ENCODE data around the gene ZBTB16. TPM values are rescaled to one million over a fixed set of nuclear protein-coding genes. Genes with fewer than 3 reads are reported as not detected.

ZBTB16 gene
- total RNA-seq, 1 donor = 23.3 TPM

DNA sequence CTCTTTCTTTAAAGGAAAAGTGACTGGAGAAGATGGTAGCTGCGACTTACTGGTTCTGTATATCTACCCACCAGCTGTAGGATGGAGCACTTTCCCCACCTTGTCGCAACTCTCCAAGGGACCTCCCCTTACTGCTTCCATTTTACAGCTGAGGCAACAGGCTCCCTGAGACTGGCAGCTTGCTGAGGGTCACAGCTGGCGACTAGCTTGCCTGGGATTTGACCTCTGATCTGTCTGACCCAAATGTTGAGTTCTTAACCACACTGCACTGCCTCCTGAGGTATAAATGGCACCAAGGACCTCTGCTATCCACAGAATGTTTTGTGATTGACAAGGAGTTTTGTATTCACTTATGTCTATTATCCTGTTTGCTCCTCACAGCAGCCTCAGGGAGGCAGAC, 121.7 kb downstream of the ZBTB16 start:
- Histone ChIP-seq H3K4me3 (ENCODE audit: low read length) (no peak overlapping the region), H3K9me3 (ENCODE audit: low read depth, low read length) (no peaks in the 10 kb centered on the region), H3K4me1 (ENCODE audit: insufficient read depth, low read length) (peaks cover 74% of the 10 kb centered on the region), H3K27me3 (ENCODE audit: insufficient read depth, low read length) (no peaks in the 10 kb centered on the region)

- H3K9me3 ChIP-seq (ENCODE audit: low read depth, low read length) = no peaks in the 10 kb centered on the region
- H3K4me3 ChIP-seq (ENCODE audit: low read length) = no peak overlapping the region
- H3K27me3 ChIP-seq (ENCODE audit: insufficient read depth, low read length) = no peaks in the 10 kb centered on the region
- H3K4me1 ChIP-seq (ENCODE audit: insufficient read depth, low read length) = peaks cover 79% of the 10 kb centered on the region
These were observed 122.2 kb downstream of the ZBTB16 start for GRCh38 chr11:114181752-114182151.

DNA sequence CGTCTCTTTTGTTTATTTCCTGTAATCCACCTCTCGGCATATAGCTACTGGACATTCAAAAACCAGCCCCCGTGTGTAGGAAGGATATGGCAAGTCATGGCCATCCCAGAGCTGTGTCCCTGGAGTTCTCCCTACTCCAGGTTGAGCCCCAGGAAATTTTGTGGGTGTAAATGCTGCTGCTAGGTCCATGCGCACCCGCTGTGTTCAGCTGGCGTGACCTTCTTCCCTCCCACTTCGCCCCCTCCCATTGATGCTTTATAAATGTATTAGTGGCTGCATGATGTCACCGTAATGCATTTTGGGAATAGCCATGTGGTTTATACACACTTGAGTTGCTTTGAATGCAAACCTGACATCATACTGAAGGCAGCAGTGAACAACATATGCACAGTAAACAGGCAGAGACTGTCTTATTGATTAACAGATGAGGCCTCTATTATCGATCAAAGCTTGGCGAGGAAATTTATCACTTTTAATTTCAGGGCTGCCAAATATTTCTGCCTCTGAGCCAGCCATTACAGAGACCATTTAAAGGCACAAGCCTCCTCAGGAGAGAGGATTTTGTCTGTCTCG, 123.0 kb downstream of the ZBTB16 start:
- no peak overlapping the region for H3K4me3 ChIP-seq (ENCODE audit: low read length)
- H3K9me3 ChIP-seq (ENCODE audit: low read depth, low read length) = no peaks in the 10 kb centered on the region
- H3K4me1 ChIP-seq (ENCODE audit: insufficient read depth, low read length) = peaks cover 87% of the 10 kb centered on the region
- no peaks in the 10 kb centered on the region for H3K27me3 ChIP-seq (ENCODE audit: insufficient read depth, low read length)

DNA sequence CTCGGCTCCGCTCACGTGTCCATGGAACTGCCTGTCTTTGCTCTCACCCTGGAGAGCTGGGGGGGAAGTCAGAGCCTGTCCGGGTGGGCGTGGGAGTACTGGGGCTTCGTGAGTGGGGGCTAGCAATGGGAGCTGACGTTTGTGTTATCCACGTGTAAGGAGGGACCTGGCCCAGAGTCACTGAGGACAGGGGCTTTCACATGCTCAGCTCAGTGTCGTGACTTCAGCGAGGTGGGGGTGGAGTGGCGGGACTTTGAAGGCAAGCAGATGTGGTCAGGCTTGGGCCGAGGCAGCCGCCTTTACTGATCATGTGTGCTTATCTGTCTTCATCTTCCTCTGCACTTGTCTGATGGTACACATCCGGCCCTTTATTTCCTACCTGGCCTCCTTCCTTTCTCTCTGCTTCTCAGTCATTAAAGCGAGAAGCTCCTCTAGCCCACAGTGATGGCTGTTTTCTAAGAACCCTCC, 123.6 kb downstream of the ZBTB16 start:
- Histone ChIP-seq H3K9me3 (ENCODE audit: low read depth, low read length) (no peaks in the 10 kb centered on the region), H3K27me3 (ENCODE audit: insufficient read depth, low read length) (no peaks in the 10 kb centered on the region), H3K4me1 (ENCODE audit: insufficient read depth, low read length) (peaks cover 93% of the 10 kb centered on the region), H3K4me3 (ENCODE audit: low read length) (no peak overlapping the region)

GRCh38 chr11:114185436-114185835, 125.9 kb downstream of the ZBTB16 start:
- H3K27me3 ChIP-seq (ENCODE audit: insufficient read depth, low read length) = no peaks in the 10 kb centered on the region
- H3K4me3 ChIP-seq (ENCODE audit: low read length) = no peak overlapping the region
- no peaks in the 10 kb centered on the region for H3K9me3 ChIP-seq (ENCODE audit: low read depth, low read length)
- peaks cover 75% of the 10 kb centered on the region for H3K4me1 ChIP-seq (ENCODE audit: insufficient read depth, low read length)

GRCh38 chr11:114187173-114187572, 127.7 kb downstream of the ZBTB16 start:
- H3K4me1 ChIP-seq (ENCODE audit: insufficient read depth, low read length) = peaks cover 62% of the 10 kb centered on the region
- H3K4me3 ChIP-seq (ENCODE audit: low read length) = no peak overlapping the region
- H3K9me3 ChIP-seq (ENCODE audit: low read depth, low read length) = no peaks in the 10 kb centered on the region
- H3K27me3 ChIP-seq (ENCODE audit: insufficient read depth, low read length) = no peaks in the 10 kb centered on the region

DNA sequence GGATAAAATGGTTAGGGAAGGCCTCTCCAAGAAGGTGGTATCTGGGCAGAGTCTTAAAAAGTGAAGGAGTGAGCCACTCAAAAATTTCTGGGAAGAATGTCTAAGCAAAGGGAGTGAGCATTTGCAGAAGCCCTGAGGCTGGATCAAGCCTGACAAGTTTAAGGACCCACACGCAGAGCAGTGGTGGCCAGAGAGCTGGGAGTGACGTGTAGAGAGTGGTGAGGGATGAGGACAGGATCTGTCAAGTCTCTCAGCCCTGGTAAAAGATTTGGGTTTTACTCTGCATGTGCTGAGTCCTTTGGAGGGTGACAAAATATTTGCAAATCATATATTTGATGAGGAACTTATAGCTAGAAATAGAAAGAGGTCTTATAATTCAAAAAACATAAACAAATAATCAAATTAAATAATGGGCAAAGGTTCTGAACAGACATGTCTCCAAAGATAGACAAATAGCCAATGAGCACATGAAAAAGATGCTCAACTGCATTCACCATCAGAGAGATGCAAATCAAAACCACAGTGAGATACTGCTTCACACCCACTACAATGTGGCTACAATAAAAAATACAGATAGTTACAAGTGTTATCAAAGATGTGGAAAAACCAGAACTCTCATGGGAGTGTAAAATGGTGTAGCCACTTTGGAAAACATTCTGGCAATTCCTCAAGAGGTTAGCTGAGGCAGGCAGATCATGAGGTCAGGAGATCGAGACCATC, 129.5 kb downstream of the ZBTB16 start:
- no peak overlapping the region for H3K4me3 ChIP-seq (ENCODE audit: low read length)
- H3K9me3 ChIP-seq (ENCODE audit: low read depth, low read length) = no peaks in the 10 kb centered on the region
- H3K4me1 ChIP-seq (ENCODE audit: insufficient read depth, low read length) = peaks cover 46% of the 10 kb centered on the region
- no peaks in the 10 kb centered on the region for H3K27me3 ChIP-seq (ENCODE audit: insufficient read depth, low read length)

DNA sequence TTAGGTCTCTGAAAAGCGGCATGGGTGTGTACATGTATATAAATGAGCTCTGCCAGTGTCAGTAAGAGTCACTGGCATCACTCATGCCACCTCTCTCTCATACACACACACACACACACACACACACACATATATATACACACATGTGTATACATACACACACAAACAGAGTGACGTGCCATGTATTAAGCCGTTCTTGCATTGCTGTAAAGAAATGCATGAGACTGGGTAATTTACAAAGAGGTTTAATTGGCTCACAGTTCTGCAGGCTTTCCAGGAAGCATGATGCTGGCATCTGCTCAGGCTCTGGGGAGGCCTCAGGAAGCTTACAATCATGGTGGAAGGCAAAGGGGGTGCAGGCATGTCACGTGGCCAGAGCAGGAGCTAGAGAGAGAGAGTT, 131.1 kb downstream of the ZBTB16 start:
- H3K9me3 ChIP-seq (ENCODE audit: low read depth, low read length) = no peaks in the 10 kb centered on the region
- no peaks in the 10 kb centered on the region for H3K27me3 ChIP-seq (ENCODE audit: insufficient read depth, low read length)
- H3K4me3 ChIP-seq (ENCODE audit: low read length) = no peak overlapping the region
- H3K4me1 ChIP-seq (ENCODE audit: insufficient read depth, low read length) = peaks cover 32% of the 10 kb centered on the region

DNA sequence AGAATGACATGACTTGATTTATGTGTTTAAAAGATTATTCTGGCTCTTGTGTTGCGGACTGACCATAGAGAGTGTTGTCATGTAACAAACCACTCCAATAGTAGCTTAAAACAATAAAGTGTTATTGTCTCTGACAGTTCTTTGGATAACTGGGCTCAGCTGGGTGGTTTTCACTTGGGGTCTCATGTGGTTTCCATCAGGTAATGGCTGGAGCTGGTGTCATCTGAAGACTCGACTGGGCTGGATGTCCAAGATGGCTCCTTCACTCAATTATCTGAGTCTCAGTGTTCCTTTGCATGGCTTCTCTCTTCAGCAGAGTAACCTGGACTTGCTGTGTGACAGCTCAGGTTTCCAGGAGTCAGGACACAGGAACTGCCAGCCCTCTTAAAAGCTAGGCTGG, 132.4 kb downstream of the ZBTB16 start:
- no peaks in the 10 kb centered on the region for H3K27me3 ChIP-seq (ENCODE audit: insufficient read depth, low read length)
- H3K9me3 ChIP-seq (ENCODE audit: low read depth, low read length) = no peaks in the 10 kb centered on the region
- H3K4me1 ChIP-seq (ENCODE audit: insufficient read depth, low read length) = peaks cover 19% of the 10 kb centered on the region
- H3K4me3 ChIP-seq (ENCODE audit: low read length) = no peak overlapping the region

- Histone ChIP-seq H3K27me3 (ENCODE audit: insufficient read depth, low read length) (no peaks in the 10 kb centered on the region), H3K4me3 (ENCODE audit: low read length) (no peak overlapping the region), H3K9me3 (ENCODE audit: low read depth, low read length) (no peaks in the 10 kb centered on the region), H3K4me1 (ENCODE audit: insufficient read depth, low read length) (peaks cover 9% of the 10 kb centered on the region)
These were observed 133.4 kb downstream of the ZBTB16 start for GRCh38 chr11:114192841-114193389.

DNA sequence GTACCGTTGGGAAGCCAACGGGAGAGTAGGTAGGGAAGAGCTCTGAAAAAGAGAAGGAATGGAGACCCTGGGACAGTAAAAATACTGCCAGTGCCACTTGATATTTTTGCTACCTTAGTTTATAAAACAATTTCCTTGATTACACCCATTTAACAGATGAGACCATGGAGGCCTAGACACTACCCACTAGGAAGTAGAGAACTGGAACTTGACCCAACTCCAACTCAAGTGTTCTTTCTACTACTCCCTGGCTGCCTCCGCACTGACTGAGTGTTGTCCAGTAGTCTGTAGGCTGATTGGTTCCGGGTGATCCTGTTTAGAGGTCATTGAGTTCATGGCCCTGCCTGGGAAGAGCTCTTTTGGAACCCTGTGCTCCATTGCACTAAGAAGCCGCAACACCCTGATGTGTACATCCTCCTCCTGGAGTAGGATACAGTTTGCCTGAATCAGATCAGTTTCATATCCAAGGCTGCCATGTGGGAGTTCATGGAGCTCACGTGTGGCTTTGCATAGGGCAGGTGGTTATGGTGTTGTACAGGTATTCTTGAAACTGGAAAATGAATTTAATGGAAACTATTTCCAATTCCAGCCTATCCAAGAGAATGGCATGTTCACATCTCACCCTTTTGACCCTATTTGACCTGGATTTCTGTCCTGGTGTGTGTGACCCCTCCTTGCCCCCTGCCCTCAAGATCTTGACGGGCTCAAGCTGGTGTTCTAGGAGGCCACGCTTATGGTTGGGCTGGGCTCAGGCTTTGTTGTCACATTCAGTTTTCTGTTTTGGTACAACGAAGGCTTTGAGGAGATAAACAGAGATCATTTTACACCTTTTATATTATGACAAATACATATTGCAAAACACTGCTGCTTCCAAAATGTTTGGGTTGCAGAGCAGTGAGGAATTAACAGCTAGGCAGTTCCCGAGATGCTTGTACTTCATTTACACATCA, 134.5 kb downstream of the ZBTB16 start:
- no peak overlapping the region for H3K4me3 ChIP-seq (ENCODE audit: low read length)
- no peaks in the 10 kb centered on the region for H3K27me3 ChIP-seq (ENCODE audit: insufficient read depth, low read length)
- no peaks in the 10 kb centered on the region for H3K9me3 ChIP-seq (ENCODE audit: low read depth, low read length)
- H3K4me1 ChIP-seq (ENCODE audit: insufficient read depth, low read length) = peaks cover 3% of the 10 kb centered on the region

- Histone ChIP-seq H3K27me3 (ENCODE audit: insufficient read depth, low read length) (no peaks in the 10 kb centered on the region), H3K4me3 (ENCODE audit: low read length) (no peak overlapping the region), H3K9me3 (ENCODE audit: low read depth, low read length) (no peaks in the 10 kb centered on the region), H3K4me1 (ENCODE audit: insufficient read depth, low read length) (peaks cover 3% of the 10 kb centered on the region)
These were observed 135.2 kb downstream of the ZBTB16 start for GRCh38 chr11:114194702-114195101.

DNA sequence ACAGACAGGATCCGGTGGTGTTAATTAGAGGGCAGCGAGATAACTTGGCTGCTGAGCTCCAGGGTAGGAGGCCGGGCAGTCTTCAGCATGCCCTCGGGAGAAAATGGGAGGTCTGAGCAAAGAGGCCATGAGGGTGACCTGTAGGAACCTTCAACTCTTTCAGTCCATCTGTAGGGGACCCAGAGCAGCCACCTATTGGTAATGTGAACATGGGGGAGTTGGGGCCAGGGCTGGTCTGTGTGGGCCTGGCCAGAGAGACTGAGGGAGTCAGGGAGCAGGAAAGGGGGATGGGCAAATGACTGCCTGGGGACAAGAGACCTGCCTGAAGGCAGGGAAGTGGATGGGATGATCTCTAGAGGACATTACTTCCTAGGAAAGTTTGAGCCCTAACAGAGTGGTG, 135.6 kb downstream of the ZBTB16 start:
- Histone ChIP-seq H3K27me3 (ENCODE audit: insufficient read depth, low read length) (no peaks in the 10 kb centered on the region), H3K4me3 (ENCODE audit: low read length) (no peak overlapping the region), H3K4me1 (ENCODE audit: insufficient read depth, low read length) (peaks cover 3% of the 10 kb centered on the region), H3K9me3 (ENCODE audit: low read depth, low read length) (no peaks in the 10 kb centered on the region)

GRCh38 chr11:114195981-114196731, 136.6 kb downstream of the ZBTB16 start:
- Histone ChIP-seq H3K4me3 (ENCODE audit: low read length) (no peak overlapping the region), H3K27me3 (ENCODE audit: insufficient read depth, low read length) (no peaks in the 10 kb centered on the region), H3K4me1 (ENCODE audit: insufficient read depth, low read length) (peaks cover 3% of the 10 kb centered on the region), H3K9me3 (ENCODE audit: low read depth, low read length) (no peaks in the 10 kb centered on the region)
